C4-2B (cell line): ENCODE measurements around the gene NLRP6.

ENCODE experiments used
- H3K27ac ChIP-seq: fragments of 450-650 bp; 2 replicates; pipeline ENCODE4 v1.5.1; 2017
- ZFX ChIP-seq: fragments of 450-650 bp; IDR thresholded peaks from 2 replicates; pipeline ENCODE4 v1.6.1; 2017
- TF ChIP-seq, protein P1 (sequence below): fragments of 450-650 bp; conservative IDR thresholded peaks from 2 replicates; pipeline ENCODE4 v1.5.1; 2017; ENCODE audit warnings: mild to moderate bottlenecking

The NLRP6 gene

DNA sequence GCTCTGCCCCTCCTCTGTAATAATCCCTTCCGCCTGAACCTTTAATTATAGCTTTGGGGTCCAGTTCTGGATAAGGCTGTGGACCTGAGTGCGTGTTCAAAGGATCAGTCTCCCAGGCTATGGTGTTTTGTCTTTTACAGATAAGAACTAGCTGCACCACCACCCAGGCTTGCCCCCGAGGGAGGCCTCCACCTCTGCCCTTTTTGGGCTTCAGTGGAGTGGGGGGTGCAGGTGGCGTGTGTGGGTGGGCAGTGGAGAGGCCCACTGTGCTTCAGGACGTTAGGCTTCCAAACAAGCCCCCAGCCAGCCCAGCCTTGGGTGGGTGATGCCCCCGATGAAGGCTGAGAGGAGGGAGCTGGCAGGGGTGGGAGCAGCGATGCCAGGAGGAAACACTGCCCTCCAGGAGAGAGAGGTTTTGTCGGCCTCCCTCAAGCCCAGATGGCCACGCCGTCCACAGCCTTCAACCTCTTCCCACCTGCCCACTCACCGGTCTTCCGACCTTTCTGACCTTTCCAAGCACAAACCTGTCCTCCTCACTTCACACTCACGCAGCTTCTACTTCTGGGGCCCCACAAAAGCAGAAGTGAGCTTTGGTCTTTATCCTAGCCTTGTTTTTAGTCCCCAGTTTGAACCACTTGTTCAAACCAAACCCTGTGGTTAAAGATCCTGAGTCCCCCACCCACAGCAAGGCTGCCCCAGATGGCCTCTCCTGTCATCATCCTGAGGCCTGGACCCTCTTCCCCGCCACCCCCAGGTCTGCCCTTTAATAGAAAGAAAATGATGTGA is 21.1 kb upstream of the NLRP6 start:
- no peak for TF ChIP-seq ZFX
- TF ChIP-seq, protein P1, sequence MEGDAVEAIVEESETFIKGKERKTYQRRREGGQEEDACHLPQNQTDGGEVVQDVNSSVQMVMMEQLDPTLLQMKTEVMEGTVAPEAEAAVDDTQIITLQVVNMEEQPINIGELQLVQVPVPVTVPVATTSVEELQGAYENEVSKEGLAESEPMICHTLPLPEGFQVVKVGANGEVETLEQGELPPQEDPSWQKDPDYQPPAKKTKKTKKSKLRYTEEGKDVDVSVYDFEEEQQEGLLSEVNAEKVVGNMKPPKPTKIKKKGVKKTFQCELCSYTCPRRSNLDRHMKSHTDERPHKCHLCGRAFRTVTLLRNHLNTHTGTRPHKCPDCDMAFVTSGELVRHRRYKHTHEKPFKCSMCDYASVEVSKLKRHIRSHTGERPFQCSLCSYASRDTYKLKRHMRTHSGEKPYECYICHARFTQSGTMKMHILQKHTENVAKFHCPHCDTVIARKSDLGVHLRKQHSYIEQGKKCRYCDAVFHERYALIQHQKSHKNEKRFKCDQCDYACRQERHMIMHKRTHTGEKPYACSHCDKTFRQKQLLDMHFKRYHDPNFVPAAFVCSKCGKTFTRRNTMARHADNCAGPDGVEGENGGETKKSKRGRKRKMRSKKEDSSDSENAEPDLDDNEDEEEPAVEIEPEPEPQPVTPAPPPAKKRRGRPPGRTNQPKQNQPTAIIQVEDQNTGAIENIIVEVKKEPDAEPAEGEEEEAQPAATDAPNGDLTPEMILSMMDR: no peak
- H3K27ac ChIP-seq: no peak overlapping the region

DNA sequence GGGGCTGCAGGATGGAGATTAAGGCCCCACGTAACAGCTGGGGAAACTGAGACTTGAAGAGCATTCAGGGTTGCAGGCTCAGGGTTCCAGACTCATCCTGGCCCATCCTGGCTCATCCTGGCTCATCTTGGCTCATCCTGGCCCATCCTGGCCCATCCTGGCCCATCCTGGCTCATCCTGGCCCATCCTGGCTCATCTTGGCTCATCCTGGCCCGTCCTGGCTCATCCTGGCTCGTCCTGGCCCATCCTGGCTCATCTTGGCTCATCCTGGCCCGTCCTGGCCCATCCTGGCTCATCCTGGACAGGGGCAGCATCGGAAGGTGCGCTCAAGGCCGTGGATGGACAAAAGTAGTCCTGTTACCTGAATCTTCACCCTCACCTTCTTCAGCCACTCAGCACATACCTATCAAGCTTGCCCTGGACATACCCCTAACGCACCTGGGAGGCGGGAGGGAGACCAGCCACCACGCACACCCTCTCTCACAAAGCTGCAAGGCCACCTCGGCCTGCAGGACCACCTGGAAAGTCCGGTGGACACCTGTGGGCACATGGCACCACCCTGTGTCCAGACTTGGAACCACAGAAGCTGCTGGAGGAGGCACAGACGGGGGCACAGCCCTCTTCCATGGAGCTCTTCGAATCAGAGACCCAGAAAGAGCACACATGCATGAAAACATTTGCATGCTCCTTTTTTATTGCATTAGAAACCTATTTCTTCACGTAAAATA is 20.3 kb upstream of the NLRP6 start:
- no peak overlapping the region for H3K27ac ChIP-seq
- TF ChIP-seq, protein P1: no peak; the same call in 1 of the 2 replicates
- no peak for TF ChIP-seq ZFX

DNA sequence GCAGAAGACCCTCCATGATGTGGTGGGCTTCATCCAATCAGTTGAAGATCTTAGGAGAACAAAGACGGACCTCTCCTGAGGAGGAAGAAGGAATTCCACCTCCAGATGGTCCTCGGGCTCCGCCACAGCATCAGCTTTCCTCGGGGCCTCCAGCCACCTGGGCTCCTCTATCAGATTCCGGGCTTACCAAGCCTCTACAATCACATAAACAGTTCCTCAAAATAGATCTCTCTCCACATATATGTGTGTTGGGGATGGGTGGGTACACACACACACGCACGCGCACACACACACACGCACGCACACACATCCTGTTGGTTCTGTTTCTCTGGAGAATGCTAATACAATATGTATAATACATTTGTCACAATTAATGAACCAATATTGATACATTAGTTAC is 18.8 kb upstream of the NLRP6 start:
- H3K27ac ChIP-seq: no peak overlapping the region
- TF ChIP-seq, protein P1: no peak
- no peak for TF ChIP-seq ZFX

DNA sequence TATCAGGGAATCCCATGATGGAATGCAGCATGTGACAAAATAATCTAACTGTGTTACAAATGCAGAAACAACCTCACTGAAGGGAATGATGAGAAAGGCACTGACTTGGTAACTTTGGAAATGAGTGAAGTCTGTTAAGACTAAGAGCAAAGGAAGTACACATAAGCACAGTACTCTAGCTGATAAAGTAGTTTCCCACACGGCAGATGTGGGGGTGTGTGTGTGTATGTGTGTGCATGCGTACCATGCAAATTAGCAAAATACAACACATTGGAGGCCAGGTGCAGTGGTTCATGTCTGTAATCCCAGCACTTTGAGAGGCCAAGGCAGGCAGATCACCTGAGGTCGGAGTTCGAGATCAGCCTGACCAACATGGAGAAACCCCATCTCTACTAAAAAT is 16.6 kb upstream of the NLRP6 start:
- no peak overlapping the region for H3K27ac ChIP-seq
- TF ChIP-seq, protein P1: no peak
- TF ChIP-seq ZFX: no peak

DNA sequence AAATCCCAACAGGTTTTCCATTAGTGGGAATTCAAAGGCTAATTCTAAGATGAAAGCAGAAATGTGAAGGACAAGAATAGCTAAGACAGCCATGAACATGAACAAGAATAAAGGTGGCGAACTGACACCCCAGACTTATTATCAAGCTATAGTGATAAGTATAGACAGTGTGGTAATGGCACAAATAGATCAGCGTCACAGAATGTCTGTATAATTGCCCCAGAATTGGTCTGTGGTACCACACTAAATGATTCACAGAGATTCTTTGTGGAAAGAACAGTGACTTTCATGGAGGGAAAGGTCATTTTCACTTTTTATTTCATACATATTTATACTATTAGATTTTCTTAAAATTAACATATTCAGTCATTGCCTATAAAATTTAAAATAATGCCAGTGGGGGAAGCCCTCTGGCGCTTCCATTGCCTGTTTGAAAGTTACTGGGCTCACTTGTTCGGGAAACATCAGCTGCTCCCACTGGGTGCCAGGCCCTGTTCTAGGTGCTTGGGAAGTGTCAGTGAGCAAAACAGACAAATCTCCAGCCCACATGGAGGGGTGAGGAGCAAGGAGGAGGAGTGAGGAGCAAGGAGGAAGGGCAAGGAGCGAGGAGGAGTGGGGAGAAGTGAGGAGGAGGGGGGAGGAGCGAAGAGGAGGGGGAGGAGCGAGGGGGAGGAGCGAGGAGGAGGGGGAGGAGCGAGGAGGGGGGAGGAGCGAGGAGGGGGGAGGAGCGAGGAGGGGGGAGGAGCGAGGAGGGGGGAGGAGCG is 11.3 kb upstream of the NLRP6 start:
- H3K27ac ChIP-seq: no peak overlapping the region
- TF ChIP-seq, protein P1: no peak
- TF ChIP-seq ZFX: no peak

DNA sequence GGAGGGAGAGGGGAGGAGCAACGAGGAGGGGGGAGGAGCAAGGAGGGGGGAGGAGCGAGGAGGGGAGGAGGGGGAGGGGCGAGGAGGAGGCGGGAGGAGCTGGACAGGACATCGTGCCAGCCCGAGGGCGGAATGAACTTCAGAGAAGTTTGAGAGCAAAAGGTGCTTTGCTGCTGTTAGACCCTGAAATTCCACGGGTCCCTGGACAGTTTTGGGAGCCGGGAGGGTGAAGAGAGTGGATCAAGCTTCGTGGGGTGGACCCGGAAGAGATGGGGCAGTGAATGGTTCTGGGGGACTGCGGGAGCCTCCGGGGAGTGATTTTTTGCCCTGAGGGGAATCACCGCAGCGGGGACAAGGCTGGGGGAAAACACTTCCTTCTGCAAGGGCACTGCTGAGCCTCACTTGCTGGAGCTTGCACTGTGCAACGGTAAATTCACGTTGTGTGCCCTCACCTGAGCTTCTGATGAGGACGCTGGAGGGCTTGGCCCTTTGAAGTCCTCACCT is 10.7 kb upstream of the NLRP6 start:
- TF ChIP-seq ZFX: no peak
- TF ChIP-seq, protein P1: no peak
- peak overlapping the region; percentile 30 for H3K27ac ChIP-seq
